Suprapubic skin (tissue), 4 donors: Measurements from ENCODE around the gene ODAD3. TPM values are rescaled to one million over a fixed set of nuclear protein-coding genes. Genes with fewer than 3 reads are reported as not detected.

ENCODE experiments used
- DNase-seq, 2 donors: peaks; one replicate each; pipeline ENCODE4 v3.0.0-alpha.2; 2019; ENCODE audit warnings: low spot score in 2 of 2
- H3K27ac ChIP-seq: fragments of 200-600 bp; sonication (generic); one replicate; pipeline ENCODE4 v1.5.1; 2019
- H3K27me3 ChIP-seq: fragments of 200-600 bp; sonication (generic); one replicate; pipeline ENCODE4 v1.5.1; 2019
- H3K36me3 ChIP-seq: fragments of 200-600 bp; sonication (generic); one replicate; pipeline ENCODE4 v1.5.1; 2019
- H3K4me1 ChIP-seq: fragments of 200-600 bp; sonication (generic); one replicate; pipeline ENCODE4 v1.5.1; 2019
- H3K4me3 ChIP-seq: fragments of 200-600 bp; sonication (generic); one replicate; pipeline ENCODE4 v1.5.1; 2019; ENCODE audit warnings: mild to moderate bottlenecking
- H3K9me3 ChIP-seq: fragments of 200-600 bp; sonication (generic); one replicate; pipeline ENCODE4 v1.5.1; 2019
- EP300 ChIP-seq: sonication (generic); formaldehyde crosslinking; IDR thresholded peaks from one replicate; pipeline ENCODE4 v1.6.1; 2017; ENCODE audit warnings: antibody characterized with exemption
- POLR2A ChIP-seq, 2 donors: fragments of 450-650 bp; IDR thresholded peaks; one replicate each; pipeline ENCODE4 v1.6.1; 2017; ENCODE audit warnings: antibody characterized with exemption in 2 of 2, mild to moderate bottlenecking in 2 of 2, moderate library complexity in 2 of 2
- POLR2AphosphoS5 ChIP-seq, 3 donors: sonication (generic); formaldehyde crosslinking; IDR thresholded peaks; one replicate each; pipeline ENCODE4 v1.6.1; 2017; ENCODE audit warnings: antibody characterized with exemption in 3 of 3
- WGBS: methylation state at CpG from one replicate; pipeline ENCODE4 v1.1.5; 2018; 5-methylcytosine and 5-hydroxymethylcytosine counted together
- total RNA-seq, 4 donors: library from RNA; depleted of rRNA; stranded (reverse); fragments of >200 nt; gene quantifications; one replicate each; pipeline ENCODE4 v1.1.0, GENCODE V29; 2016
- TF ChIP-seq, protein P1 (sequence below), 2 donors: fragments of 200-600 bp in 1 of 2; fragments of 450-650 bp in 1 of 2; sonication (generic) in 1 of 2; IDR thresholded peaks; one replicate each; pipeline ENCODE4 v1.5.1; 2016 to 2019; ENCODE audit warnings: antibody characterized with exemption in 2 of 2, mild to moderate bottlenecking in 1 of 2, moderate library complexity in 1 of 2

ODAD3 gene
- total RNA-seq, 4 donors from 2014 or later: 0.23 to 1.0 (median 0.48) TPM; not detected in 1

DNA sequence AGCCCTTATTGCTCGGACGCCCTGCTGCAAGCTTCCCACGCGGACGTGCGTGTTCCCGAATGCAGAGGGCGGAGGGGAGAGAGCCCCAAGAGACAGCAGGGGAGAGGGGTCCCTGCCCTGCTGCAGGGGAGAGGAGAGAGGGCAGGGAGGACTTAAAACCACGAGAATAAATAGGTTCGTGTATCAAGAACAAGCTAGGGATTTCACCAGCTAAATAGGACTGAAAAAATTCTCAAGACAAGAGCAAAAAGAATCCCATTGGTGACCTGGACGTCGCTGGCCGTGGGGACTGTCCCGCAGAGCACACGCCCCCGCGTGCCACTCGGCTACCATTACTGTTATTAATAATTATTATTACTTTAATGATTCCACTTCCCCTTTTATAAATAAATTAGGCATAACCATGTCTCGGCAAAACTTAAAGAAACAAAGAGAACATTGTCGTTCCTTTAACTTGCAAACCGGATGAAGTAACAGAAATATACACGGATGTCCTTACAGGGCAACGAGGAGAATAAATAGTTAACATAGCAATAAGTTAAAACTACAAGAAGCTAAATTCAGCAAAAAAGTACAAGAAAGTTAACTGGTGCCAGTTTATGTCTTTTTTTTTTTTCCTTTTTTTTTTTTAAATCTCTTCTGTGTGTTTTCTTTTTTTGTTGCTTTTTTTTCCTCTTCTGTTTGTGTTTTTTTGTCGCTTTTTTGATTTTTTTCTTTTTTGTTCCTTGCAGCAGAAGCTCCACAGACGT lies 17.1 kb upstream of the ODAD3 start:
- Histone ChIP-seq H3K9me3 (no peaks in the 10 kb centered on the region), H3K4me3 (no peak overlapping the region), H3K27me3 (no peaks in the 10 kb centered on the region), H3K4me1 (no peaks in the 10 kb centered on the region), H3K36me3 (peaks cover 41% of the 10 kb centered on the region), H3K27ac (no peak overlapping the region)
- DNase-seq: no peak
- 43% methylated on average over 25 of the region's 25 CpGs for WGBS
- TF ChIP-seq POLR2AphosphoS5 (IDR thresholded peaks at IDR 0.05) (no peak), EP300 (no peak), POLR2A (IDR thresholded peaks at IDR 0.05) (no peak)
- TF ChIP-seq, protein P1, sequence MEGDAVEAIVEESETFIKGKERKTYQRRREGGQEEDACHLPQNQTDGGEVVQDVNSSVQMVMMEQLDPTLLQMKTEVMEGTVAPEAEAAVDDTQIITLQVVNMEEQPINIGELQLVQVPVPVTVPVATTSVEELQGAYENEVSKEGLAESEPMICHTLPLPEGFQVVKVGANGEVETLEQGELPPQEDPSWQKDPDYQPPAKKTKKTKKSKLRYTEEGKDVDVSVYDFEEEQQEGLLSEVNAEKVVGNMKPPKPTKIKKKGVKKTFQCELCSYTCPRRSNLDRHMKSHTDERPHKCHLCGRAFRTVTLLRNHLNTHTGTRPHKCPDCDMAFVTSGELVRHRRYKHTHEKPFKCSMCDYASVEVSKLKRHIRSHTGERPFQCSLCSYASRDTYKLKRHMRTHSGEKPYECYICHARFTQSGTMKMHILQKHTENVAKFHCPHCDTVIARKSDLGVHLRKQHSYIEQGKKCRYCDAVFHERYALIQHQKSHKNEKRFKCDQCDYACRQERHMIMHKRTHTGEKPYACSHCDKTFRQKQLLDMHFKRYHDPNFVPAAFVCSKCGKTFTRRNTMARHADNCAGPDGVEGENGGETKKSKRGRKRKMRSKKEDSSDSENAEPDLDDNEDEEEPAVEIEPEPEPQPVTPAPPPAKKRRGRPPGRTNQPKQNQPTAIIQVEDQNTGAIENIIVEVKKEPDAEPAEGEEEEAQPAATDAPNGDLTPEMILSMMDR (IDR thresholded peaks at IDR 0.05): no peak

DNA sequence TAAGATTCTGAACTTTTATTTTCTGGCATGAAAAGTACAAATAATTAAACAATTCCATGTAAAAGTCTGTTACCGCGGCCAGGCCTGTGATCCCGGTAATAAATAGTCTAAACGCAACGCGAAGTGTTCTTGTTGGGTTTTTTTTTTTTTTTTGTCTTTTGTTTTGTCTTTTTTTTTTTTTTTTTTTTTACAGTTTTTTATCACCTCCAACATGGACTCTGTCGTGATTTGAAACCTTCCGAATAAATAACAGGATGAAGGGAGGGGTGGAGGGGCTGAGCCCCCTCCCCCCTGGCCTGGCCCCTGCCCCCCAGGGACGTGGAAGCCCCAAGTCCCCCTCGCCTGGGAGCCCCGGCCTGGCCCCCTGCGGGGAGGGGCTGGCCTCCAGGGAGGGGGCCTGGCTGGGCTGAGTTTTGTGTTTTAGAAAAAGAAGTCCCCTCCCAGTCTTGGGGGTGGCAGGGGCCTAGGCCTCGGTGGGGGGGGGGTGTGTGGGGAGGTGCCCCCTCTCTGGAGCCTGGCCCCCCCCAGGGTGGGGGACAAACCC lies 16.5 kb upstream of the ODAD3 start:
- H3K27ac ChIP-seq: no peak overlapping the region

DNA sequence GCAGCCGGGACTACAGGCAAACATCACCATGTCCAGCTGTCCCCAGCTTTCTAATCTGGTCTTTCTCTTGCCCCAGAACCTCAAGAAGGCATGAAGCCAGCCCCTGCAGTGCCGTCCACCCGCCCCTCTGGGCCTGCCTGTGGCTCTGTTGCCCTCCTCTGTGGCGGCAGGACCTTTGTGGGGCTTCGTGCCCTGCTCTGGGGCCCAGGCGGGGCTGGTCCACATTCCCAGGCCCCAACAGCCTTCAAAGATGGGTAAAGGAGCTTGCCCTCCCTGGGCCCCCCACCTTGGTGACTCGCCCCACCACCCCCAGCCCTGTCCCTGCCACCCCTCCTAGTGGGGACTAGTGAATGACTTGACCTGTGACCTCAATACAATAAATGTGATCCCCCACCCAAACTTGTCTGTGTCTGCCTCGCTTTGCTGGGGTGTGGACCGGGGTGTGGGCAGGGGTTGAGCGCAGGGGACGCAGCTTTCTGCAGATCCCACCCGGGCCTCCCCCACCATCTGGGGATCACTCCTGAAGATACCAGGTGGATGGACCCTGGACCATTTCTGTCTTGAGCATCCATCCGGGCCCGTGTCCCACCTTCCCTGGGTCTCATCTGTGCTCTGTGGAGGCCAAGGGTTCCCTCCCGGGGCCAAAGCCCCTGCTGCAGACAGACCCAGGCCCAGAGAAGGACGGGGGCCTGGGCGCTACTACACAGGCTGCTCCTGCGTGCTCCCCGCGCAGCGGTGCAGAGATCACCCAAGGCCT lies 15.8 kb upstream of the ODAD3 start:
- H3K27me3 ChIP-seq: no peaks in the 10 kb centered on the region
- H3K27ac ChIP-seq: no peak overlapping the region
- no peak for DNase-seq
- peaks cover 54% of the 10 kb centered on the region for H3K36me3 ChIP-seq
- WGBS: 83% methylated on average over 20 of the region's 21 CpGs
- H3K4me3 ChIP-seq: no peak overlapping the region
- TF ChIP-seq, protein P1 (IDR thresholded peaks at IDR 0.05): no peak
- TF ChIP-seq EP300: no peak
- no peak for TF ChIP-seq POLR2AphosphoS5 (IDR thresholded peaks at IDR 0.05)
- TF ChIP-seq POLR2A (IDR thresholded peaks at IDR 0.05): no peak
- no peaks in the 10 kb centered on the region for H3K9me3 ChIP-seq
- no peaks in the 10 kb centered on the region for H3K4me1 ChIP-seq

More for the DNA sequence above, 16.5 kb upstream of the ODAD3 start:
- H3K4me1 ChIP-seq: no peaks in the 10 kb centered on the region
- no peaks in the 10 kb centered on the region for H3K9me3 ChIP-seq
- TF ChIP-seq EP300: no peak
- no peak for TF ChIP-seq POLR2A (IDR thresholded peaks at IDR 0.05)
- TF ChIP-seq, protein P1 (IDR thresholded peaks at IDR 0.05): no peak
- no peak for TF ChIP-seq POLR2AphosphoS5 (IDR thresholded peaks at IDR 0.05)
- H3K4me3 ChIP-seq: no peak overlapping the region
- 23% methylated on average over 11 of the region's 13 CpGs for WGBS
- no peak for DNase-seq
- H3K36me3 ChIP-seq: peaks cover 47% of the 10 kb centered on the region
- H3K27me3 ChIP-seq: no peaks in the 10 kb centered on the region

DNA sequence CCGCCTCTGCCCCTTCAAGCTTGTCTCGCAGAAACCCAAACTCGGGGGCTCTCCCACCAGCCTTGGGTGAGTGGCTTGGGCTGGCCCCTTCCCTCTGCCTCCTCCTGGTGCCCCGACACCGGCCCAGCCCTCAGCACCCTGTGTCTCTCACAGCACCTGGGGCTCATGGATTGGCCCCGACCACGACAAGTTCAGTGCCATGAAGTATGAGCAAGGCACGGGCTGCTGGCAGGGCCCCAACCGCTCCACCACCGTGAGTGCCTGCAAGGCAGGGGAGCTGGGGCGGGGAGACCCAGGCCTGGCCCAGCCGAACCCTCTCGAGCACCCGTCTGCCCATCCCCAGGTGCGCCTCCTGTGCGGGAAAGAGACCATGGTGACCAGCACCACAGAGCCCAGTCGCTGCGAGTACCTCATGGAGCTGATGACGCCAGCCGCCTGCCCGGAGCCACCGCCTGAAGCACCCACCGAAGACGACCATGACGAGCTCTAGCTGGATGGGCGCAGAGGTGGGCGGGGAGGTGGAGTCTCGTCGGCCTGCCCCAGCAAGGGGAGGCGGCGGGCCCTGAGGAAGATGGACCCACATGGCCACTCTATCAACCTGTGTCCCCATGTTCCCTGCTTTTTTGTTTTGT lies 14.1 kb upstream of the ODAD3 start:
- Histone ChIP-seq H3K4me1 (peaks cover 6% of the 10 kb centered on the region), H3K27ac (no peak overlapping the region), H3K27me3 (no peaks in the 10 kb centered on the region), H3K9me3 (no peaks in the 10 kb centered on the region), H3K4me3 (no peak overlapping the region), H3K36me3 (peaks cover 71% of the 10 kb centered on the region)
- WGBS: 87% methylated on average over 6 of the region's 31 CpGs
- TF ChIP-seq, protein P1 (IDR thresholded peaks at IDR 0.05): no peak
- DNase-seq: no peak

DNA sequence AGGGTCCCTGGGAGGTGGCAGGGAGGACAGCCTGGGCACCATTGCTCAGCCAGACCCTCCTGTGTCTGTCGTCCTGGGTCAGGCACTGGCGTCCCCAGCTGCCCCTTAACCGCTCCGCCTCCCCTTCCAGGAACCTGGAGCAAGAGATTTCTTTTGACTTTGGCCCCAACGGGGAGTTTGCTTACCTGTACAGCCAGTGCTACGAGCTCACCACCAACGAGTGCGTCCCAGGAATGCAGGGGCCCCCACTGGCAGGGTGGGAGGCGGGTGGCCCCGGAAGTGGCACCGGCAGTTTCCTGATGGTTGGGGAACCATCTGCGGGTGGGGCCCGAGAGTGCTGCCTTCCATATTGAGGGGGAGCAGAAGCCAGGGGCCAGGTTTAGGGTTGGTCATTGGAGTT lies 13.5 kb upstream of the ODAD3 start:
- Histone ChIP-seq H3K27ac (no peak overlapping the region), H3K4me3 (no peak overlapping the region), H3K9me3 (no peaks in the 10 kb centered on the region), H3K36me3 (peaks cover 77% of the 10 kb centered on the region), H3K27me3 (no peaks in the 10 kb centered on the region), H3K4me1 (peaks cover 11% of the 10 kb centered on the region)
- DNase-seq: no peak
- WGBS: 92% methylated on average over 2 of the region's 13 CpGs
- no peak for TF ChIP-seq EP300
- no peak for TF ChIP-seq POLR2A (IDR thresholded peaks at IDR 0.05)
- TF ChIP-seq POLR2AphosphoS5 (IDR thresholded peaks at IDR 0.05): no peak
- TF ChIP-seq, protein P1 (IDR thresholded peaks at IDR 0.05): no peak
